Esophagus squamous epithelium (tissue), 4 donors: Measurements from ENCODE around the gene CHD8.

Source experiments
- CTCF ChIP-seq, 6 experiments: fragments of 450-650 bp in 4 of 6; fragments of 200-600 bp in 2 of 6; sonication (generic) in 2 of 6; IDR thresholded peaks; one replicate each; pipeline ENCODE4 v1.5.1; 2016 to 2019; ENCODE audit warnings: antibody characterized with exemption in 6 of 6, mild to moderate bottlenecking in 4 of 6, moderate library complexity in 4 of 6
- POLR2A ChIP-seq, 4 donors: fragments of 450-650 bp; IDR thresholded peaks; one replicate each; pipeline ENCODE4 v1.6.1; 2017; ENCODE audit warnings: antibody characterized with exemption in 4 of 4, mild to moderate bottlenecking in 4 of 4, moderate library complexity in 3 of 4

GRCh38 chr14:21498540-21499526 is 42.9 kb upstream of the CHD8 start:
- TF ChIP-seq CTCF (IDR thresholded peaks at IDR 0.05) (peak; percentile 22 to 61 (median 38)), POLR2A (IDR thresholded peaks at IDR 0.05) (no peak)
